ENCODE data around the gene TRAPPC8. TPM values are rescaled to one million over a fixed set of nuclear protein-coding genes. Genes with fewer than 3 reads are reported as not detected.
"Not testable (repeated sequence)": the region's sequence is repeated elsewhere in the genome, so short reads cannot be mapped to it uniquely, and the experiment has no call there.

The TRAPPC8 gene
- total and polyA plus RNA-seq, 10 of the 15 experiments (the other 5 are each of a cell fraction or from before 2014, with no cell fraction given): 13.0 to 75.4 (median 24.8) TPM

DNA sequence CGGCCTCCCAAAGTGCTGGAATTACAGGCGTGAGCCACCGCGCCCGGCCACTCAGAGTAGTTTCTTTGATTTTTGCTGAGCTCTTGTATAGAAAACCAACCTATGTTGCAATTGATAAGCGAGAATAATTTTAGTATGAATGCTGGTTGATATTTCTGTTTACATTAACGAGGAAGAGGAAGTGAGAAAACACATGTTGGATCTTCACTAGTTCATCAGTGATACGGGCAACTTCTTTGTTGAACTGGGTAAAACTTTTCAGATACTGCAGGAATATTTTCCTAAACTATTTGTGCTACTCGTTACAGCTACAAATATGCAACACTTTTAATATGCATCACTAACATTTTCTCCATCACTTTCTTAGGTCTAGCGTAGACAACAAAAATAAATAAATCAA lies 114.3 kb downstream of the TRAPPC8 start:
- no peaks in the 10 kb centered on the region for H3K79me2 ChIP-seq (ENCODE audit: control insufficient read depth, insufficient read depth, low read length)
- no peak for FAIRE-seq
- H3K27me3 ChIP-seq (replicated peaks in 1 of 2; ENCODE audit: control insufficient read depth in 2 of 2, insufficient read depth in 2 of 2, low read length in 1 of 2): no peaks in the 10 kb centered on the region
- WGBS (ENCODE audit: insufficient coverage, insufficient replicate concordance, low lambda C conversion rate, missing lambda C conversion rate): 85% methylated on average over 10 of the region's 10 CpGs
- H3K36me3 ChIP-seq (ENCODE audit: control insufficient read depth in 2 of 2, insufficient read depth in 2 of 2, low read length in 1 of 2): peaks cover 3 to 4% of the 10 kb centered on the region in 2 experiments; a peak in 1 of 4 replicates
- ChIA-PET POLR2A (no interaction called here), SMC1A (ENCODE audit: uncharacterized antibody, unreplicated experiment) (interaction anchor here (1.4 kb wide), 1 partner anchor 10 kb away, joined by 7 read pairs; no protein-coding TSS in a partner anchor), CTCF (interaction anchor here (1.2 to 1.6 kb wide), 2 partner anchors 8 to 149 kb away, joined by 3 to 4 read pairs; no protein-coding TSS in a partner anchor), RAD21 (ENCODE audit: unreplicated experiment) (no interaction called here)
- no peaks in the 10 kb centered on the region for H4K20me1 ChIP-seq (ENCODE audit: control insufficient read depth, insufficient read depth)
- no peak for DNase-seq (ENCODE audit: low read depth, low spot score)
- no peak overlapping the region for H2AFZ ChIP-seq (ENCODE audit: control insufficient read depth, low read depth, low read length)
- TF ChIP-seq RAD21 (IDR thresholded peaks at IDR 0.05; ENCODE audit: insufficient read depth, low read depth, low read length) (no peak), NRF1 (conservative IDR thresholded peaks at IDR 0.05; ENCODE audit: low read depth, low read length) (no peak), SRF (IDR thresholded peaks at IDR 0.05; ENCODE audit: low read depth in 2 of 2, low read length in 2 of 2) (no peak), BCL11A (IDR thresholded peaks at IDR 0.05; ENCODE audit: low read depth, low read length) (no peak), SPI1 (IDR thresholded peaks at IDR 0.05; ENCODE audit: borderline replicate concordance, insufficient read depth, low read depth, low read length) (peak; percentile 59; the same call in 1 of the 2 replicates)
- TF ChIP-seq, protein P1, sequence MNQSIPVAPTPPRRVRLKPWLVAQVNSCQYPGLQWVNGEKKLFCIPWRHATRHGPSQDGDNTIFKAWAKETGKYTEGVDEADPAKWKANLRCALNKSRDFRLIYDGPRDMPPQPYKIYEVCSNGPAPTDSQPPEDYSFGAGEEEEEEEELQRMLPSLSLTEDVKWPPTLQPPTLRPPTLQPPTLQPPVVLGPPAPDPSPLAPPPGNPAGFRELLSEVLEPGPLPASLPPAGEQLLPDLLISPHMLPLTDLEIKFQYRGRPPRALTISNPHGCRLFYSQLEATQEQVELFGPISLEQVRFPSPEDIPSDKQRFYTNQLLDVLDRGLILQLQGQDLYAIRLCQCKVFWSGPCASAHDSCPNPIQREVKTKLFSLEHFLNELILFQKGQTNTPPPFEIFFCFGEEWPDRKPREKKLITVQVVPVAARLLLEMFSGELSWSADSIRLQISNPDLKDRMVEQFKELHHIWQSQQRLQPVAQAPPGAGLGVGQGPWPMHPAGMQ (IDR thresholded peaks at IDR 0.05; ENCODE audit: borderline replicate concordance): no peak
- TF ChIP-seq, protein P2, sequence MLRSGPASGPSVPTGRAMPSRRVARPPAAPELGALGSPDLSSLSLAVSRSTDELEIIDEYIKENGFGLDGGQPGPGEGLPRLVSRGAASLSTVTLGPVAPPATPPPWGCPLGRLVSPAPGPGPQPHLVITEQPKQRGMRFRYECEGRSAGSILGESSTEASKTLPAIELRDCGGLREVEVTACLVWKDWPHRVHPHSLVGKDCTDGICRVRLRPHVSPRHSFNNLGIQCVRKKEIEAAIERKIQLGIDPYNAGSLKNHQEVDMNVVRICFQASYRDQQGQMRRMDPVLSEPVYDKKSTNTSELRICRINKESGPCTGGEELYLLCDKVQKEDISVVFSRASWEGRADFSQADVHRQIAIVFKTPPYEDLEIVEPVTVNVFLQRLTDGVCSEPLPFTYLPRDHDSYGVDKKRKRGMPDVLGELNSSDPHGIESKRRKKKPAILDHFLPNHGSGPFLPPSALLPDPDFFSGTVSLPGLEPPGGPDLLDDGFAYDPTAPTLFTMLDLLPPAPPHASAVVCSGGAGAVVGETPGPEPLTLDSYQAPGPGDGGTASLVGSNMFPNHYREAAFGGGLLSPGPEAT (IDR thresholded peaks at IDR 0.05; ENCODE audit: low read depth): no peak
- no peak overlapping the region for H3K4me3 ChIP-seq
- H3K9me3 ChIP-seq (replicated peaks; ENCODE audit: control insufficient read depth, insufficient read depth, low read length): no peaks in the 10 kb centered on the region; the same call in 1 of the 3 replicates
- H3K9ac ChIP-seq (ENCODE audit: control insufficient read depth, insufficient read depth, low read length): no peak overlapping the region
- no peak overlapping the region for H3K27ac ChIP-seq (ENCODE audit: control insufficient read depth, insufficient read depth)
- in situ Hi-C loops (cut with MboI): no loop called here
- ATAC-seq: no peak
- no peak overlapping the region for H3K4me2 ChIP-seq (ENCODE audit: control insufficient read depth, insufficient read depth)
- peaks cover 3% of the 10 kb centered on the region; the same call in 1 of the 2 replicates for H3K4me1 ChIP-seq (ENCODE audit: control insufficient read depth, insufficient read depth, low read length)
- no TSS peak for BruUV-seq (replicated peaks)
- intact Hi-C loops (cut with micrococcal nuclease; ENCODE audit: unreplicated experiment): no loop called here

DNA sequence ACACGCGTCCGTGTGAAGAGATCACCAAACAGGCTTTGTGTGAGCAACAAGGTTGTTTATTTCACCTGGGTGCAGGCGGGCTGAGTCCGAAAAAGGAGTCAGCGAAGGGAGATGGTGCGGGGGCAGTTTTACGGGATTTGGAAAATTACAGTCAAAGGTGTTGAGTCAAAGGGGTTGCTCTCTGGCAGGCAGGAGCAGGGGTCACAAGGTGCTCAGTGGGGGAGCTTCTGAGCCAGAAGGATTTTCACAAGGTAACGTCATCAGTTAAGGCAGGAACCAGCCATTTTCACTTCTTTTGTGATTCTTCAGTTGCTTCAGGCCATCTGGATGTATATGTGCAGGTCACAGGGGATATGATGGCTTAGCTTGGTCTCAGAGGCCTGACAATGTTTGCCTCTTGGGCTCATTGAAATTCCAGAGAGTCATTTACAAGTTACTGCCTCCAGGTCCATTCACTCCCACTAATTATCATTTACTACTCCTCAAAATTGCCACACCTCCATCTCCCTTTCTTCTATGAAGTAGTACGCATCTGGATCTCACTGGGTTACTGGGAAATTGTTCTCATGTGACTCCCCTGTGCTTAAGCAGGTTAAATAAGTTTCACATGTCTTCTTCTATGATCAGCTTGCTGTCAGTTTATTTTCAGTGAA lies 116.1 kb downstream of the TRAPPC8 start:
- SMC1A ChIA-PET (ENCODE audit: uncharacterized antibody, unreplicated experiment); BruUV-seq (replicated peaks); H3K9ac ChIP-seq (ENCODE audit: control insufficient read depth, insufficient read depth, low read length); H3K36me3 ChIP-seq (ENCODE audit: control insufficient read depth in 2 of 2, insufficient read depth in 2 of 2, low read length in 1 of 2); CTCF ChIA-PET; H4K20me1 ChIP-seq (ENCODE audit: control insufficient read depth, insufficient read depth); H3K79me2 ChIP-seq (ENCODE audit: control insufficient read depth, insufficient read depth, low read length); FAIRE-seq; POLR2A ChIA-PET; H3K9me3 ChIP-seq (replicated peaks; ENCODE audit: control insufficient read depth, insufficient read depth, low read length); H3K4me2 ChIP-seq (ENCODE audit: control insufficient read depth, insufficient read depth); in situ Hi-C loops (cut with MboI); intact Hi-C loops (cut with micrococcal nuclease; ENCODE audit: unreplicated experiment); H3K4me1 ChIP-seq (ENCODE audit: control insufficient read depth, insufficient read depth, low read length); ATAC-seq; H2AFZ ChIP-seq (ENCODE audit: control insufficient read depth, low read depth, low read length); DNase-seq (ENCODE audit: low read depth, low spot score); H3K27ac ChIP-seq (ENCODE audit: control insufficient read depth, insufficient read depth); H3K27me3 ChIP-seq (replicated peaks in 1 of 2; ENCODE audit: control insufficient read depth in 2 of 2, insufficient read depth in 2 of 2, low read length in 1 of 2); H3K4me3 ChIP-seq: not testable (repeated sequence)
- 100% methylated on average over 10 of the region's 10 CpGs for WGBS (ENCODE audit: insufficient coverage, insufficient replicate concordance, low lambda C conversion rate, missing lambda C conversion rate)
- RAD21 ChIA-PET (ENCODE audit: unreplicated experiment): interaction anchor here (1.8 kb wide), 1 partner anchor 176 kb away, joined by 4 read pairs; no protein-coding TSS in a partner anchor
